DND-41 (cell line): ENCODE data around the gene OTOGL.

Source experiments
- ATAC-seq: fragments of 200-7000 bp; cut with Tn5 transposase; 3 replicates; pipeline ENCODE4 v1.9.1; 2021; ENCODE audit warnings: low read depth; ENCODE audit not compliant: insufficient read depth
- DNase-seq: peaks from one replicate; pipeline ENCODE4 v3.0.0-alpha.2; 2020
- H2AFZ ChIP-seq: 2 replicates; pipeline ENCODE4 v1.6.0; 2012; ENCODE audit warnings: low read depth, low read length
- H3K27ac ChIP-seq: 2 replicates; pipeline ENCODE4 v1.5.1; 2012; ENCODE audit warnings: low read length, inconsistent platforms
- H3K27me3 ChIP-seq: fragments of 200-600 bp; sonication (generic); 2 replicates; pipeline ENCODE4 v1.6.0; 2012; ENCODE audit warnings: low read length, mild to moderate bottlenecking, inconsistent platforms; ENCODE audit not compliant: insufficient read depth, poor library complexity
- H3K36me3 ChIP-seq: 2 replicates; pipeline ENCODE4 v1.5.1; 2012; ENCODE audit warnings: low read length, inconsistent platforms; ENCODE audit not compliant: insufficient read depth
- H3K4me1 ChIP-seq: 2 replicates; pipeline ENCODE4 v1.5.1; 2012; ENCODE audit warnings: mild to moderate bottlenecking, low read length; ENCODE audit not compliant: insufficient read depth
- H3K4me2 ChIP-seq: 2 replicates; pipeline ENCODE4 v1.6.0; 2012; ENCODE audit warnings: mild to moderate bottlenecking, moderate library complexity, low read length, inconsistent platforms; ENCODE audit not compliant: insufficient read depth
- H3K4me3 ChIP-seq, 2 experiments: fragments of 200-600 bp in 1 of 2; shearing (Covaris generic) in 1 of 2; 2 replicates each; pipeline ENCODE4 v1.5.1; 2012 to 2016; ENCODE audit warnings: inconsistent platforms in 2 of 2, low read length in 2 of 2, mild to moderate bottlenecking in 2 of 2, low read depth in 1 of 2, moderate library complexity in 1 of 2
- H3K79me2 ChIP-seq: 2 replicates; pipeline ENCODE4 v1.6.0; 2012; ENCODE audit warnings: low read length, inconsistent platforms; ENCODE audit not compliant: insufficient read depth
- H3K9ac ChIP-seq: 2 replicates; pipeline ENCODE4 v1.6.0; 2012; ENCODE audit warnings: low read depth, mild to moderate bottlenecking, inconsistent platforms, low read length, moderate library complexity
- H3K9me3 ChIP-seq: 2 replicates; pipeline ENCODE4 v1.5.1; 2012; ENCODE audit warnings: low read length, moderate library complexity, mild to moderate bottlenecking, inconsistent platforms; ENCODE audit not compliant: insufficient read depth, severe bottlenecking
- H4K20me1 ChIP-seq: 2 replicates; pipeline ENCODE4 v1.6.0; 2012; ENCODE audit warnings: low read length; ENCODE audit not compliant: insufficient read depth
- EZH2 ChIP-seq: IDR thresholded peaks from 3 replicates; pipeline ENCODE4 v1.6.1; 2012; ENCODE audit warnings: borderline replicate concordance, low read depth, mild to moderate bottlenecking, moderate library complexity, low read length, inconsistent platforms; ENCODE audit not compliant: severe bottlenecking
- TF ChIP-seq, protein P1 (sequence below): IDR thresholded peaks from 2 replicates; pipeline ENCODE4 v1.5.1; 2012; ENCODE audit warnings: borderline replicate concordance, low read length, moderate library complexity, mild to moderate bottlenecking; ENCODE audit not compliant: poor library complexity, severe bottlenecking; ENCODE audit errors: extremely low read depth

The OTOGL gene

DNA sequence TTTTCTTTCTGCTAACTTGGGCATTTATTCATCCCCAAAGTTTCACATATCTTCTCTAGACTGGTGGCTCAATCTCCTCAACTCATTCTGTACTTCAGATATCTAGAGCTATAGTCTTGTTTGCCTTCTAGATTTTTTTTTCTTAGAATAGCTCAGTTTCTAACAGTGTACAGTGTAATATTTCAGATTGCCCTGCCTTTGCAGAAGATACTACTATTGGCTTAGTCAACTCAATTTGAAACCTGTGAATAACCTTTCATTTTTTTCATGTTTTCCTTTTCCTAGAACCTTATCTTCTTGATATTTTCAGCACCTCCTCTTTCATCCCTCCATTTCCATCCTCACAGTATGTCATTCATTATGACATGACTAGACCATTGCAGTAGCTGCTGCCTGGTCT, 69.6 kb downstream of the OTOGL start:
- Histone ChIP-seq H2AFZ (no peak overlapping the region), H4K20me1 (no peaks in the 10 kb centered on the region), H3K9ac (no peak overlapping the region), H3K79me2 (no peaks in the 10 kb centered on the region), H3K27me3 (no peaks in the 10 kb centered on the region), H3K4me3 (no peak overlapping the region), H3K4me2 (no peak overlapping the region), H3K4me1 (no peaks in the 10 kb centered on the region), H3K27ac (no peak overlapping the region), H3K36me3 (no peaks in the 10 kb centered on the region), H3K9me3 (no peaks in the 10 kb centered on the region)
- ATAC-seq: no peak
- no peak for DNase-seq
- TF ChIP-seq EZH2: no peak

DNA sequence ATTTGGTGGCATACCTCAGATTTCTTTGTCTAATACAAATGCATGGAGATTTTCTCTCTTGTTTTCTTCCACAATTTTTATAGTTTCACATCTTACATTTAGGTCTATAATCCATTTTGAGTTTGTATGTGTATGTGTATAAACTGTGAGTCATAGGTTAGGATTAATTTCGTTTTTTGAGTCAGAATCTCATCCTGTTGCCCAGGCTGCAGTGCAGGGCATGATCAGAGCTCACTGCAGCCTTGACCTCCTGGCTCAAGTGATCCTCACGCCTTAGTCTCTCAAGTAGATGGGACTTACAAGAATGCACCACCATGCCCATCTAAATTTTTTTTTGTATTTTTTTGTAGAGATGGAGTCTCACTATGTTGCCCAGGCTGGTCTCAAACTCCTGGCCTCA, 71.6 kb downstream of the OTOGL start:
- no peaks in the 10 kb centered on the region for H3K27me3 ChIP-seq
- no peak overlapping the region for H3K4me3 ChIP-seq
- H3K4me2 ChIP-seq: no peak overlapping the region
- H3K9me3 ChIP-seq: no peaks in the 10 kb centered on the region
- H4K20me1 ChIP-seq: no peaks in the 10 kb centered on the region
- TF ChIP-seq, protein P1, sequence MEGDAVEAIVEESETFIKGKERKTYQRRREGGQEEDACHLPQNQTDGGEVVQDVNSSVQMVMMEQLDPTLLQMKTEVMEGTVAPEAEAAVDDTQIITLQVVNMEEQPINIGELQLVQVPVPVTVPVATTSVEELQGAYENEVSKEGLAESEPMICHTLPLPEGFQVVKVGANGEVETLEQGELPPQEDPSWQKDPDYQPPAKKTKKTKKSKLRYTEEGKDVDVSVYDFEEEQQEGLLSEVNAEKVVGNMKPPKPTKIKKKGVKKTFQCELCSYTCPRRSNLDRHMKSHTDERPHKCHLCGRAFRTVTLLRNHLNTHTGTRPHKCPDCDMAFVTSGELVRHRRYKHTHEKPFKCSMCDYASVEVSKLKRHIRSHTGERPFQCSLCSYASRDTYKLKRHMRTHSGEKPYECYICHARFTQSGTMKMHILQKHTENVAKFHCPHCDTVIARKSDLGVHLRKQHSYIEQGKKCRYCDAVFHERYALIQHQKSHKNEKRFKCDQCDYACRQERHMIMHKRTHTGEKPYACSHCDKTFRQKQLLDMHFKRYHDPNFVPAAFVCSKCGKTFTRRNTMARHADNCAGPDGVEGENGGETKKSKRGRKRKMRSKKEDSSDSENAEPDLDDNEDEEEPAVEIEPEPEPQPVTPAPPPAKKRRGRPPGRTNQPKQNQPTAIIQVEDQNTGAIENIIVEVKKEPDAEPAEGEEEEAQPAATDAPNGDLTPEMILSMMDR: no peak
- TF ChIP-seq EZH2: no peak
- H3K4me1 ChIP-seq: no peaks in the 10 kb centered on the region
- no peaks in the 10 kb centered on the region for H3K36me3 ChIP-seq
- H3K79me2 ChIP-seq: no peaks in the 10 kb centered on the region
- H3K27ac ChIP-seq: no peak overlapping the region
- H2AFZ ChIP-seq: no peak overlapping the region
- no peak overlapping the region for H3K9ac ChIP-seq
- ATAC-seq (no peak), DNase-seq (no peak)

DNA sequence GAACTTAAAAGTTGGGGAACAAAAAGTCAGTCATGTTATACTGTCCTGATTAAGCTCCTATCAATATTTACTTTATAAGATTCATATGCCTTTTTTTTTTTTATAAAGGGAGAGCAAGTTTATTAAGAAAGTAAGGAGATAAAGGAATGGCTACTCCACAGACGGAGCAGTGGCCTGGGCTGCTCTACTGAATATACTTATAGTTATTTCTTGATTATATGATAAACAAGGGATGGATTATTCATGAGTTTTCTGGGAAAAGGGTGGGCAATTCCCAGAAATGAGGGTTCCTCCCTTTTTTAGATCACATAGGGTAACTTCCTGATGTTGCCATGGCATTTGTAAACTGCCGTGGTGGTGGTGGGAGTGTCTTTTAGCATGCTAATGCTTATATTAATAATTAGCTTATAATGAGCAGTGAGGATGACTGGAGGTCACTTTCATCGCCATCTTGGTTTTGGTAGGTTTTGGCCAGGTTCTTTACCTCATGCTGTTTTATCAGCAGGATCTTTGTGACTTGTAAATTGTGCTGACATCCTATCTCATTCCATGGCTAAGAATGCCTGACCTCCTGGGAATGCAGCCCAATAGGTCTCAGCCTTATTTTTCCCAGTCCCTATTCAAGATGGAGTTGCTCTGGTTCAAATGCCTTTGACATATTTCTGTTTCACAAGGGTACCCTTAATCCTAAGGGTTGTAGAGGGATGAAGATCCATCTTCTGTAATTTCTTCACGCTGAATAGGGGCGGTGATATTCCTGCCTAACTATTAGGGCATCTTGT, 73.9 kb downstream of the OTOGL start:
- TF ChIP-seq EZH2: no peak
- TF ChIP-seq, protein P1: no peak

DNA sequence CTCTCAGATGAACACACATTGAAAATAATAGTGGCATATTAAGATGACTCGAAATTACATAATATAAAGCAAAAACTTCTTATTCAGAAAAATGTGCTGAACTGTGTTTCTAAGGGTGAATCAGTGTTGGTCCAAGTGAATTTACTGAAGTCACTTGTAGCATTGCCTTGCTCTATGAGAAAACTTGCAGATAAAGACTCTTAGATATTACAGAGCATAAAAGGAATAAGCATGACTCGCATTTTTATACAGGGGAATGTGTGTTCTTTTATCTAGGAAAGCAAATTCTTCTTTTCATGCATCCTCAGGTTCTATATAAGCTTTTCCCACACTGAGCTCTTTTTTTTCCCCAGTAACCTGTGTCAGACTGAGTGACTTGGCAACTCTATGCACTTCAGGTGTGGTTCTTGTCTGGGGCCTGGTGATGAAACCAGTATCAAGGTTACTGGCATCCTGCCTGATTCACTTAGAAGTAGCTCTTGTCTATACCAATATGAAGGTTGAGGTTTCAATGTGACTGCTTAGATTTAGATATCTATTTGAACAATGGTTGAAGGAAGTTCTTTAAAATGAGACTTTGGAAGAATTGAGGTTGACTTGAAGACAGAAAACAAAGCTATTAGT, 76.1 kb downstream of the OTOGL start:
- Histone ChIP-seq H3K27ac (no peak overlapping the region), H3K9ac (no peak overlapping the region), H3K4me1 (no peaks in the 10 kb centered on the region), H4K20me1 (no peaks in the 10 kb centered on the region), H3K9me3 (no peaks in the 10 kb centered on the region), H2AFZ (no peak overlapping the region), H3K79me2 (no peaks in the 10 kb centered on the region), H3K4me3 (no peak overlapping the region), H3K36me3 (no peaks in the 10 kb centered on the region), H3K4me2 (no peak overlapping the region), H3K27me3 (no peaks in the 10 kb centered on the region)
- ATAC-seq (no peak), DNase-seq (no peak)
- TF ChIP-seq, protein P1: no peak

More for the DNA sequence above, 73.9 kb downstream of the OTOGL start:
- Histone ChIP-seq H3K4me1 (no peaks in the 10 kb centered on the region), H3K27ac (no peak overlapping the region), H3K4me3 (no peak overlapping the region), H3K27me3 (no peaks in the 10 kb centered on the region), H2AFZ (no peak overlapping the region), H3K79me2 (no peaks in the 10 kb centered on the region), H4K20me1 (no peaks in the 10 kb centered on the region), H3K9ac (no peak overlapping the region), H3K4me2 (no peak overlapping the region), H3K9me3 (no peaks in the 10 kb centered on the region), H3K36me3 (no peaks in the 10 kb centered on the region)
- ATAC-seq (no peak), DNase-seq (no peak)
